ENCODE measurements around the gene SLC34A3. TPM values are rescaled to one million over a fixed set of nuclear protein-coding genes. Genes with fewer than 3 reads are reported as not detected.
A peak's percentile ranks its signal among the peaks of the same experiment; 100 is the strongest.

Gene SLC34A3
- total and polyA plus RNA-seq, 12 donors: not detected

DNA sequence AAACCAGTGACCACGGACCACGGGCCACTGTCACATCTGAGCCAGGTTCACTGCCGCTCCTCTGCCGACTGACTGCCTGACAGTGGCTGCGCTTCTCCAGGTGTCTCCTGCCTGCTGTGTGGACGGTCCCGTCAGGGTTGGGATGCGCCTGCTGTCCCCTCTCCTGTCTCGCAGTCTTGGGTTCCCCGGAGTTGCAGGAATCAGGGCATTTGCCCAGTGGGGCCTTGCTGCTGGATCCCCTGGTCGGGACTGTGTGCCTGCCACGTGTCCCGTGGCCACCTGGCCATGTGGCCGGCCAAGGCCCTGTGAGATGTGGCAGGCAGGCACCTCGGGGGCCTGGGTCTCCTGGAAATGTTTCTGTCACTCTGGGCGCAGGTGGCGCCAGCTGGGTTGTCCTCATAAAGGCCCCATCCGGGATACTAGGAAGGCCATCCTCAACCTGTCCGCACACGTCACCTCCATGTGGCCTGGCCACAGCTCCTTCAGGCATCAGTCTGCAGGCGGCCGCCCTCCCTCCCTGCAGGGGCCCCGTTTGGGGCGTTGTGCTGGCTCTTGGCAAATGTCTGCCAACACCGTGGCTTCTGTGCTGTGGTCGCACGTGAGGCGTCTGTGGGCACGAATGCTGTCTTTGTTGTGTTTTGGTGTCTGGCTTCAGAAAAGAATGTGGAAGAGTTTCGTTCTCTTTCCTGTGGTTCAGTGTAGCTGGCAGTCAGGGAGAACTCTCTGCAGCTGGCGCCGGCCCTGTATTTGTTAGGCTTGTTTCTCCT, 40.4 kb downstream of the SLC34A3 start:
- intact Hi-C loops (cut with DNase I): no loop called here
- TF ChIP-seq, protein P1, sequence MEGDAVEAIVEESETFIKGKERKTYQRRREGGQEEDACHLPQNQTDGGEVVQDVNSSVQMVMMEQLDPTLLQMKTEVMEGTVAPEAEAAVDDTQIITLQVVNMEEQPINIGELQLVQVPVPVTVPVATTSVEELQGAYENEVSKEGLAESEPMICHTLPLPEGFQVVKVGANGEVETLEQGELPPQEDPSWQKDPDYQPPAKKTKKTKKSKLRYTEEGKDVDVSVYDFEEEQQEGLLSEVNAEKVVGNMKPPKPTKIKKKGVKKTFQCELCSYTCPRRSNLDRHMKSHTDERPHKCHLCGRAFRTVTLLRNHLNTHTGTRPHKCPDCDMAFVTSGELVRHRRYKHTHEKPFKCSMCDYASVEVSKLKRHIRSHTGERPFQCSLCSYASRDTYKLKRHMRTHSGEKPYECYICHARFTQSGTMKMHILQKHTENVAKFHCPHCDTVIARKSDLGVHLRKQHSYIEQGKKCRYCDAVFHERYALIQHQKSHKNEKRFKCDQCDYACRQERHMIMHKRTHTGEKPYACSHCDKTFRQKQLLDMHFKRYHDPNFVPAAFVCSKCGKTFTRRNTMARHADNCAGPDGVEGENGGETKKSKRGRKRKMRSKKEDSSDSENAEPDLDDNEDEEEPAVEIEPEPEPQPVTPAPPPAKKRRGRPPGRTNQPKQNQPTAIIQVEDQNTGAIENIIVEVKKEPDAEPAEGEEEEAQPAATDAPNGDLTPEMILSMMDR (IDR thresholded peaks at IDR 0.05): no peak
- WGBS, 2 donors: 76 to 77% methylated on average over 32 of the region's 32 CpGs
- H3K36me3 ChIP-seq: peaks cover 8 to 75% (median 12%) of the 10 kb centered on the region in 9 donors
- H3K9me3 ChIP-seq: no peaks in the 10 kb centered on the region
- no peak for DNase-seq
- ATAC-seq: no peak
- peak overlapping the region in 9 of 10 donors; percentile 14 to 70 (median 52) for H3K27ac ChIP-seq
- no peaks in the 10 kb centered on the region for H3K27me3 ChIP-seq
- peaks cover 26 to 82% (median 63%) of the 10 kb centered on the region in 9 donors for H3K4me1 ChIP-seq
- no peak overlapping the region for H3K4me3 ChIP-seq

DNA sequence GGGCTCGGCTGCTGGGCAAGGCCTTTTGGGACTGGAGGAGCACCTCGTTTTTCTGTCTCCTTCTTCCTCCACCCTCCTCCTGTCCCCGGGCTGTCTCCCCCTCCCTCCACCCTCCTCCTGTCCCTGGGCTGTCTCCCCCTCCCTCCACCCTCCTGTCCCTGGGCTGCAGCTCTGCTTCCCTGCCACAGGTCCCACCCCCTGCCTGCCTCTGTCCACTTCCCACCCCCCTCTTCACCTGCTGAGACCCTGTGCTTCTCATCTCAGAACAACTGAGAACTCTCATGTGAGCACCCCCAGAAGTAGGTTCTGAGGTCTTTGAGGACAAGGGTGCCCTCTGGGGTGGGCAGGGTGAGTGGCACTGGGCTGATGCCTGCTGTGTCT, 41.0 kb downstream of the SLC34A3 start:
- intact Hi-C loops (cut with DNase I): no loop called here
- Histone ChIP-seq H3K9me3 (no peaks in the 10 kb centered on the region), H3K27me3 (no peaks in the 10 kb centered on the region), H3K4me3 (no peak overlapping the region), H3K36me3 (peaks cover 8 to 70% (median 11%) of the 10 kb centered on the region in 9 donors), H3K4me1 (peaks cover 32 to 88% (median 66%) of the 10 kb centered on the region in 9 donors), H3K27ac (peak overlapping the region in 9 of 10 donors; percentile 14 to 70 (median 52))
- DNase-seq: no peak
- TF ChIP-seq, protein P1 (IDR thresholded peaks at IDR 0.05): no peak
- whole genome bisulfite sequencing, 2 donors: 30 to 31% methylated on average over 3 of the region's 3 CpGs
- no peak for ATAC-seq

DNA sequence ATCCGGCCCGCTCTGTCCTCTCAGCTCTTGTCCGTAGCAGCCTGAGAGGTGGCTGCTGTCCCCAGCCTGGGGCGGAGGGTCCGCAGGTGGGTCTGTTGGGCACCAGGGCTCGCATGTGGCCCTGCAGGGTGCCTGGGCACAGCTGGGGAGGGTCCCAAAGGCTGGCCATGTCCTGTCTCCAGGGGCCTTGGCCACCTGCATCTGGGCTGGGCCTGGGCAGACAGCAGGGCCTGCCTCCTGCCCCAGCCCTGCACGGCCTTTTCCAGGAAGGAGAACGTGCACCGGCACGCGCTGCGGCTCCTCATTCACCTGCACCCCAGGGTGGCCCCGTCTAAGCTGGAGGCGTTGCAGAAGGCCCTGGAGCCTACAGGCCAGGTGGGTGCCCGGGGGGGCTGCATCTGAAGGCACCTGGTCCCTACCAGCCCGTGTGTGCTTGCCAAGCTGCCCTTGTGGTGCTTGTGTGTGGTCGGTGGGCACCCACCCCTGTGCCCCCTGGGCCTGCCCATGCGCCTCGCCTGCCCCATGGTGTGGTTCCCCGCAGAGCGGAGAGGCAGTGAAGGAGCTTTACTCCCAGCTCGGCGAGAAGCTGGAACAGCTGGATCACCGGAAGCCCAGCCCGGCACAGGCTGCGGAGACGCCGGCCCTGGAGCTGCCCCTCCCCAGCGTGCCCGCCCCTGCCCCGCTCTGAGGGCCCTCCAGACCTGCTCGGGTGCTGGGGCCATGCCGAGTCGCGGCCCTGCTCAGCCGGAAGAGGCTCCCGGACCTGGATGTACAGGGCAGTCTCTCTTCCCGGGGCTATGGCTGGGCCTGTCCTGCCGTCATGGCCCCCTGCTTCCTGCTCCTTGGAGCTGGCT, 41.8 kb downstream of the SLC34A3 start:
- no peak overlapping the region for H3K4me3 ChIP-seq
- TF ChIP-seq, protein P1 (IDR thresholded peaks at IDR 0.05): no peak
- H3K36me3 ChIP-seq: peaks cover 8 to 62% (median 11%) of the 10 kb centered on the region in 9 donors
- intact Hi-C loops (cut with DNase I): no loop called here
- peak overlapping the region in 3 of 10 donors; percentile 21 to 62 (median 60) for H3K27ac ChIP-seq
- 93 to 94% methylated on average over 39 of the region's 39 CpGs for WGBS, 2 donors
- no peak for DNase-seq
- ATAC-seq: no peak
- no peaks in the 10 kb centered on the region for H3K27me3 ChIP-seq
- H3K4me1 ChIP-seq: peaks cover 40 to 92% (median 74%) of the 10 kb centered on the region in 9 donors
- no peaks in the 10 kb centered on the region for H3K9me3 ChIP-seq

DNA sequence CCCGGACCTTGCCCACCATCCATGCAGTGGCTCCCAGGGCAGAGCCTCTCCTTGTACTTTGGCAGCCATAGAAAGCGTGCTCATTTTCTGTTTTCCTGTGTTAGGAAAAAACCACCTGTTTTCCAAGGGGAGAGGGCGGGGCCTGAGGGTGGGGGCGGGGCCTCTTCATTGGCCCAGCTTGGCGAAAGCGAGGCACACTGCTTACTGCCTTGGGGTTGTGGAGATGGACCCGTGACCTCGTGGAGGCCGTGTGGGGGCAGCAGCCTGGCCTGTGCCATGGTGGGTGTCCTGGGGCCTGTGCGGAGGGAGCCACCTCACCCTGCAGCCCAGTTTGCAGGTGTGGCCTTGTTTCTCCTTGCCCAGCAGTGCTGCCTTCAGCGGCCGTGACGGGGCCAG, 42.4 kb downstream of the SLC34A3 start:
- peaks cover 43 to 92% (median 74%) of the 10 kb centered on the region in 9 donors for H3K4me1 ChIP-seq
- WGBS, 2 donors: 85 to 87% methylated on average over 13 of the region's 13 CpGs

More for the DNA sequence above, 42.4 kb downstream of the SLC34A3 start:
- TF ChIP-seq, protein P1 (IDR thresholded peaks at IDR 0.05): no peak
- DNase-seq (no peak), ATAC-seq (no peak)
- Histone ChIP-seq H3K27me3 (no peaks in the 10 kb centered on the region), H3K27ac (no peak overlapping the region), H3K9me3 (no peaks in the 10 kb centered on the region), H3K36me3 (peaks cover 8 to 56% (median 11%) of the 10 kb centered on the region in 9 donors), H3K4me3 (no peak overlapping the region)
- intact Hi-C loops (cut with DNase I): no loop called here

Data from heart right ventricle (tissue), 16 donors.